HCT116 (cell line): ENCODE data around the gene TRIM16. TPM values are rescaled to one million over a fixed set of nuclear protein-coding genes. Genes with fewer than 3 reads are reported as not detected.
"Not testable (repeated sequence)": the region's sequence is repeated elsewhere in the genome, so short reads cannot be mapped to it uniquely, and the experiment has no call there.

Experiments
- ATAC-seq: fragments of 200-7000 bp; cut with Tn5 transposase; 2 replicates; pipeline ENCODE4 v1.9.1; 2020; ENCODE audit warnings: mild to moderate bottlenecking, moderate library complexity
- BruUV-seq: library from RNA; stranded (reverse); fragments of 400-500 nt; replicated peaks from 2 replicates; lab custom pipeline; 2021; lab: Mats Ljungman, UMichigan
- CTCF ChIA-PET: fragments of 300-600 bp; sonication (Branson Sonifier 250); formaldehyde crosslinking; loops from one replicate; lab custom pipeline; 2021; ENCODE audit warnings: antibody characterized with exemption; lab: Charles Lee
- POLR2A ChIA-PET: fragments of 300-600, 350-600 bp; sonication (Branson Sonifier 250); formaldehyde crosslinking; loops from one replicate; lab custom pipeline; 2021; ENCODE audit warnings: antibody characterized with exemption; lab: Charles Lee
- RAD21 ChIA-PET, 2 experiments: fragments of 300-600 bp; sonication (Branson Sonifier 250); formaldehyde crosslinking; loops; one replicate each; lab custom pipeline; 2023; ENCODE audit warnings: low total read pairs in 2 of 2; ENCODE audit not compliant: uncharacterized antibody in 2 of 2, unreplicated experiment in 2 of 2, low non-redundant PET in 1 of 2; lab: Charles Lee
- DNase-seq: peaks from one replicate; pipeline ENCODE4 v3.0.0-alpha.2; 2010; ENCODE audit warnings: low read depth, low spot score
- H2AFZ ChIP-seq: fragments of 200-600 bp; shearing (Covaris generic), sonication (generic); 2 replicates; pipeline ENCODE4 v1.6.1; 2017; ENCODE audit warnings: low read depth, mixed run types, mixed read lengths, antibody characterized with exemption, low read length; ENCODE audit not compliant: poor library complexity, severe bottlenecking
- H3K27ac ChIP-seq: 2 replicates; pipeline ENCODE4 v1.5.1; 2012; ENCODE audit warnings: low read depth, low read length
- H3K27me3 ChIP-seq: fragments of 200-600 bp; sonication (generic); 2 replicates; pipeline ENCODE4 v1.6.1; 2016; ENCODE audit warnings: mixed run types, low read length, mixed read lengths; ENCODE audit not compliant: insufficient read depth
- H3K36me3 ChIP-seq, 2 experiments: fragments of 200-500 bp in 1 of 2; fragments of 200-600 bp in 1 of 2; sonication (Bioruptor generic) in 1 of 2; sonication (generic) in 1 of 2; 2 replicates each; pipeline versions ENCODE4 v1.5.1 to v1.6.1; 2014 to 2016; ENCODE audit warnings: low read length in 2 of 2, inconsistent platforms in 1 of 2, mixed read lengths in 1 of 2, mixed run types in 1 of 2; ENCODE audit not compliant: insufficient read depth in 2 of 2, control insufficient read depth in 1 of 2
- H3K4me1 ChIP-seq, 2 experiments: fragments of 200-600 bp in 1 of 2; sonication (generic) in 1 of 2; 2 replicates each; pipeline versions ENCODE4 v1.5.1 to v1.6.1; 2012 to 2017; ENCODE audit warnings: low read length in 2 of 2, inconsistent platforms in 1 of 2, mild to moderate bottlenecking in 1 of 2, mixed read lengths in 1 of 2, mixed run types in 1 of 2, moderate library complexity in 1 of 2; ENCODE audit not compliant: insufficient read depth in 2 of 2, control insufficient read depth in 1 of 2
- H3K4me2 ChIP-seq: fragments of 200-600 bp; sonication (generic); 2 replicates; pipeline ENCODE4 v1.6.1; 2017; ENCODE audit warnings: mixed run types, low read length, mixed read lengths
- H3K4me3 ChIP-seq, 2 experiments: fragments of 200-600 bp in 1 of 2; sonication (generic) in 1 of 2; replicated peaks in 1 of 2; 2 replicates each; pipeline ENCODE4 v1.5.1; 2011 to 2016; ENCODE audit warnings: low read length in 2 of 2, control low read depth in 1 of 2, low read depth in 1 of 2, mild to moderate bottlenecking in 1 of 2, mixed read lengths in 1 of 2, mixed run types in 1 of 2
- H3K79me2 ChIP-seq: fragments of 200-600 bp; sonication (generic); 2 replicates; pipeline ENCODE4 v1.6.1; 2017; ENCODE audit warnings: mild to moderate bottlenecking, mixed run types, low read length, moderate library complexity, mixed read lengths; ENCODE audit not compliant: insufficient read depth
- H3K9ac ChIP-seq: fragments of 200-600 bp; sonication (generic); 2 replicates; pipeline ENCODE4 v1.6.1; 2016; ENCODE audit warnings: low read length, mixed read lengths
- H3K9me2 ChIP-seq: fragments of 200-600 bp; sonication (generic), shearing (Covaris generic); 2 replicates; pipeline ENCODE4 v1.6.1; 2017; ENCODE audit warnings: mixed run types, mild to moderate bottlenecking, moderate library complexity; ENCODE audit not compliant: insufficient read depth
- H3K9me3 ChIP-seq, 2 experiments: fragments of 200-500 bp in 1 of 2; fragments of 200-600 bp in 1 of 2; sonication (Bioruptor generic) in 1 of 2; sonication (generic) in 1 of 2; 2 replicates each; pipeline ENCODE4 v1.6.1; 2014 to 2017; ENCODE audit warnings: low read length in 2 of 2, mixed read lengths in 2 of 2, inconsistent platforms in 1 of 2, low read depth in 1 of 2, mild to moderate bottlenecking in 1 of 2, mixed run types in 1 of 2, moderate library complexity in 1 of 2; ENCODE audit not compliant: control insufficient read depth in 1 of 2, insufficient read depth in 1 of 2
- H4K20me1 ChIP-seq: fragments of 200-600 bp; sonication (generic), shearing (Covaris generic); 2 replicates; pipeline ENCODE4 v1.6.1; 2017; ENCODE audit warnings: mixed run types, mild to moderate bottlenecking, moderate library complexity; ENCODE audit not compliant: insufficient read depth
- intact Hi-C: fragments of 100-400 bp; cut with micrococcal nuclease; formaldehyde crosslinking; loops from 2 replicates; pipeline ENCODE4 v1.10.0; 2022
- total RNA-seq: library from RNA; stranded (reverse); gene quantifications from one replicate; pipeline ENCODE4 v1.2.1, GENCODE V29; 2021; ENCODE audit not compliant: unreplicated experiment

Gene TRIM16
- total RNA-seq, 1 experiment from 2014 or later = 33.8 TPM

DNA sequence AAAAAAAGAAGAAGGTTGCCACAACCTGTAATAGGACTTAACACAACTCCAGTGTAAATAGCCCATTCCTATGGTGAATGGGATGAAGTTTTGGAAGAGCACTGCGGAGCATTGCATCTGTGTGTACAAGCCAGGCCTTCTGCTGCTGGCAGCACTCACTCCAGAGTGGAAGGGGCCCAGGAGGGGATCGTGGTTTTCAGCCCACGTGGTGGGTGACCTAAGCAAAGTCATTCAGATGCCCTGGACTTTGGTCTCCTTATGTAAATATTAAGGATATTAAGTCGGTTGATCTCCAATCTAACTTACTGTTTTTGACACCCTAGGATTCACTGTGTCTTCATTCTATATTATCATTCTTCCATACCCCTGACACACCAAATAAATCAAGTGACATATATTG lies 67.3 kb downstream of the TRIM16 start:
- H3K79me2 ChIP-seq, POLR2A ChIA-PET, H3K4me3 ChIP-seq, intact Hi-C loops, H3K9me3 ChIP-seq, H3K27me3 ChIP-seq, H2AFZ ChIP-seq, RAD21 ChIA-PET, BruUV-seq, CTCF ChIA-PET, H3K27ac ChIP-seq, H3K9ac ChIP-seq, H4K20me1 ChIP-seq, DNase-seq, H3K9me2 ChIP-seq, H3K4me2 ChIP-seq, H3K4me1 ChIP-seq, H3K36me3 ChIP-seq, ATAC-seq: not testable (repeated sequence)

DNA sequence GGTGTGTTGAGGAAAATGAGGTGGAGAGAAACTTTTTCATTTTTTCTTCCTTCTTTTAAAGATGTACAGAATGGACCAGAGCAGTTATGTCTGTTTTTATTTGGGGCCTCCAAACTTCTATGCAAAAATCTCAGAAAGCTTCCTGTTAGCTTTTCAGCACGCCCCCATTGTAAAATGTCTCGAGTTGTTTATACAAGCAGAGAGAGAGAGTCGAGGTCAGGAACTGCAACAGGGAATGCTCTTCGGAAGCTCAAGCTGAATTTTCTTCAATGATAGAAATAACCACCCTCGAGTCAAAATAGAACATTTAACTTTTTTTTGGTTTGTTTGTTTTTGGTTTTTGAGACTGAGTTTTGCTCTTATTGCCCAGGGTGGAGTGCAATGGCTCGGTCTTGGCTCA lies 68.3 kb downstream of the TRIM16 start:
- H3K4me3 ChIP-seq, H3K9ac ChIP-seq, H3K9me3 ChIP-seq, POLR2A ChIA-PET, H3K4me2 ChIP-seq, DNase-seq, H3K9me2 ChIP-seq, H3K4me1 ChIP-seq, H4K20me1 ChIP-seq, CTCF ChIA-PET, H3K27ac ChIP-seq, RAD21 ChIA-PET, intact Hi-C loops, BruUV-seq, H3K36me3 ChIP-seq, H3K79me2 ChIP-seq, H2AFZ ChIP-seq, H3K27me3 ChIP-seq, ATAC-seq: not testable (repeated sequence)

- H2AFZ ChIP-seq, H3K27me3 ChIP-seq, H3K9me2 ChIP-seq, H3K27ac ChIP-seq, ATAC-seq, POLR2A ChIA-PET, BruUV-seq, H3K9me3 ChIP-seq, intact Hi-C loops, H3K36me3 ChIP-seq, CTCF ChIA-PET, H3K9ac ChIP-seq, H3K4me2 ChIP-seq, DNase-seq, H3K4me1 ChIP-seq, RAD21 ChIA-PET, H4K20me1 ChIP-seq, H3K79me2 ChIP-seq, H3K4me3 ChIP-seq: not testable (repeated sequence)
Observed at GRCh38 chr17:15613111-15613510, 71.0 kb downstream of the TRIM16 start.

GRCh38 chr17:15592960-15593359 lies 91.2 kb downstream of the TRIM16 start:
- BruUV-seq, H3K4me3 ChIP-seq, H2AFZ ChIP-seq, RAD21 ChIA-PET, H3K36me3 ChIP-seq, H3K79me2 ChIP-seq, DNase-seq, POLR2A ChIA-PET, H3K4me1 ChIP-seq, H3K27ac ChIP-seq, H4K20me1 ChIP-seq, H3K4me2 ChIP-seq, intact Hi-C loops, CTCF ChIA-PET, H3K27me3 ChIP-seq, H3K9ac ChIP-seq, H3K9me3 ChIP-seq, ATAC-seq, H3K9me2 ChIP-seq: not testable (repeated sequence)

DNA sequence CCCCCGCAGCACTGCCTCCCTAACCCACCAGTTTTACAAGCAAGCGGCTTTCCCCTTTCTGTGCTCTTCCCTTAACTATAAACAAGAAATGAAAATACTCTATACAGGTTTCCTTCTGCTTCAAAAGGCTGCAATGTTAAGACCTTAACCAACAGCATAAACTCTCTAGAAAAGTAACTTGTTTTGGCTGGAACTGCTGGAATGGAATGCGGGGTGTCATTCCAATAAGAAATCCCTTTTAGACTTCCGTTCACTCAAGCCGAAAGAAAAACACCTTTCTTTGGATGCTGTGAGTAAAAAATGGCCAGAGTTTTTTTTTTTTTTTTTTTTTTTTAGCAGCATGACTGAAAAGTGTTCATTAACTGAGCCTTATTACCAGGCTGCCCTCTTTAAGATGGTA lies 92.1 kb downstream of the TRIM16 start:
- H2AFZ ChIP-seq, POLR2A ChIA-PET, DNase-seq, ATAC-seq, H3K27ac ChIP-seq, intact Hi-C loops, H3K79me2 ChIP-seq, BruUV-seq, RAD21 ChIA-PET, H3K27me3 ChIP-seq, CTCF ChIA-PET, H3K4me2 ChIP-seq, H3K9me3 ChIP-seq, H3K36me3 ChIP-seq, H3K9me2 ChIP-seq, H3K9ac ChIP-seq, H3K4me1 ChIP-seq, H4K20me1 ChIP-seq, H3K4me3 ChIP-seq: not testable (repeated sequence)
